HEK293 (cell line): ENCODE data around the gene RTL5.

Source experiments
- CTCF ChIP-seq: fragments of 450-650 bp; formaldehyde crosslinking; IDR thresholded peaks from 2 replicates; pipeline ENCODE4 v1.5.1; 2016; ENCODE audit warnings: missing biosample characterization, missing genetic modification characterization
- REPIN1 ChIP-seq: fragments of 450-650 bp; formaldehyde crosslinking; IDR thresholded peaks from 2 replicates; pipeline ENCODE4 v1.5.1; 2017; ENCODE audit warnings: missing biosample characterization, missing genetic modification characterization, low read depth
- SALL2 ChIP-seq: fragments of 450-650 bp; formaldehyde crosslinking; IDR thresholded peaks from 2 replicates; pipeline ENCODE4 v1.5.0; 2017; ENCODE audit warnings: missing biosample characterization, mild to moderate bottlenecking, missing genetic modification characterization, borderline replicate concordance
- SP2 ChIP-seq: fragments of 450-650 bp; formaldehyde crosslinking; IDR thresholded peaks from 2 replicates; pipeline ENCODE4 v1.5.1; 2016; ENCODE audit warnings: missing biosample characterization, missing genetic modification characterization
- SP7 ChIP-seq: fragments of 450-650 bp; formaldehyde crosslinking; IDR thresholded peaks from 2 replicates; pipeline ENCODE4 v1.5.1; 2016; ENCODE audit warnings: missing biosample characterization, missing genetic modification characterization
- YY1 ChIP-seq: fragments of 450-650 bp; formaldehyde crosslinking; IDR thresholded peaks from 2 replicates; pipeline ENCODE4 v1.5.1; 2018; ENCODE audit warnings: missing biosample characterization, missing genetic modification characterization
- ZNF155 ChIP-seq: fragments of 450-650 bp; formaldehyde crosslinking; IDR thresholded peaks from 2 replicates; pipeline ENCODE4 v1.5.1; 2016; ENCODE audit warnings: missing biosample characterization, missing genetic modification characterization
- ZNF544 ChIP-seq: fragments of 450-650 bp; formaldehyde crosslinking; IDR thresholded peaks from 2 replicates; pipeline ENCODE4 v1.5.0; 2017; ENCODE audit warnings: missing biosample characterization, missing genetic modification characterization
- ZNF701 ChIP-seq: fragments of 450-650 bp; formaldehyde crosslinking; IDR thresholded peaks from 2 replicates; pipeline ENCODE4 v1.5.1; 2016; ENCODE audit warnings: missing biosample characterization, missing genetic modification characterization
- ZNF747 ChIP-seq: fragments of 450-650 bp; formaldehyde crosslinking; IDR thresholded peaks from 2 replicates; pipeline ENCODE4 v1.5.1; 2016; ENCODE audit warnings: missing biosample characterization, missing genetic modification characterization
- ZNF768 ChIP-seq: fragments of 450-650 bp; formaldehyde crosslinking; IDR thresholded peaks from 2 replicates; pipeline ENCODE4 v1.5.1; 2018; ENCODE audit warnings: missing biosample characterization, mild to moderate bottlenecking, missing genetic modification characterization

GRCh38 chrX:72158773-72159172 is 27.1 kb upstream of the RTL5 start:
- no peak for TF ChIP-seq CTCF
- no peak for TF ChIP-seq ZNF155 (tag by site-specific recombination)
- no peak for TF ChIP-seq YY1 (tag by site-specific recombination)
- TF ChIP-seq SP7 (tag by site-specific recombination), result no peak
- TF ChIP-seq ZNF747 (tag by site-specific recombination), result no peak
- no peak for TF ChIP-seq ZNF701 (tag by site-specific recombination)
- no peak for TF ChIP-seq SP2
- no peak for TF ChIP-seq REPIN1 (tag by site-specific recombination)
- no peak for TF ChIP-seq ZNF544 (tag by site-specific recombination)
- TF ChIP-seq ZNF768 (tag by site-specific recombination), result no peak
- no peak for TF ChIP-seq SALL2 (tag by site-specific recombination)
